Right lobe of liver (tissue), 6 donors: ENCODE results near the gene STEAP1B. TPM values are rescaled to one million over a fixed set of nuclear protein-coding genes. Genes with fewer than 3 reads are reported as not detected.
"Not testable (repeated sequence)": the region's sequence is repeated elsewhere in the genome, so short reads cannot be mapped to it uniquely, and the experiment has no call there.

Source experiments
- ATAC-seq, 4 donors: fragments of 200-7000 bp; cut with Tn5 transposase; one replicate each; pipeline ENCODE4 v1.9.1; 2020; ENCODE audit warnings: mild to moderate bottlenecking in 4 of 4, moderate library complexity in 4 of 4
- DNase-seq, 3 donors: peaks; one replicate each; pipeline ENCODE4 v3.0.0-alpha.2; 2020
- H3K27ac ChIP-seq, 3 donors: fragments of 200-600 bp; one replicate each; pipeline ENCODE4 v1.8.0; 2022
- H3K27me3 ChIP-seq, 2 donors: fragments of 200-600 bp; one replicate each; pipeline ENCODE4 v1.8.0; 2022
- H3K36me3 ChIP-seq, 4 donors: fragments of 200-600 bp; sonication (generic) in 1 of 4; one replicate each; pipeline versions ENCODE4 v1.5.1 to v1.8.0; 2017 to 2022; ENCODE audit warnings: control low read depth in 1 of 4
- H3K4me1 ChIP-seq, 4 donors: fragments of 200-600 bp; sonication (generic) in 1 of 4; one replicate each; pipeline versions ENCODE4 v1.5.1 to v1.8.0; 2017 to 2022; ENCODE audit warnings: control low read depth in 1 of 4
- H3K4me3 ChIP-seq, 3 donors: fragments of 200-600 bp; one replicate each; pipeline ENCODE4 v1.8.0; 2022
- H3K9me3 ChIP-seq, 4 donors: fragments of 200-600 bp; sonication (generic) in 1 of 4; one replicate each; pipeline versions ENCODE4 v1.5.1 to v1.8.0; 2017 to 2022; ENCODE audit warnings: control low read depth in 1 of 4
- CTCF ChIP-seq, 4 donors: fragments of 200-600 bp in 3 of 4; fragments of 450-650 bp in 1 of 4; IDR thresholded peaks; one replicate each; pipeline versions ENCODE4 v1.5.1 to v1.8.0; 2016 to 2022; ENCODE audit warnings: antibody characterized with exemption in 4 of 4, mild to moderate bottlenecking in 2 of 4
- POLR2A ChIP-seq: fragments of 450-650 bp; IDR thresholded peaks from one replicate; pipeline ENCODE4 v1.6.1; 2017; ENCODE audit warnings: antibody characterized with exemption, mild to moderate bottlenecking
- WGBS: methylation state at CpG from one replicate; pipeline ENCODE4 v1.1.6; 2018; ENCODE audit warnings: low coverage, low lambda C conversion rate; ENCODE audit not compliant: insufficient coverage; ENCODE audit errors: missing lambda C conversion rate; 5-methylcytosine and 5-hydroxymethylcytosine counted together
- intact Hi-C, 2 donors: fragments of 100-400 bp; cut with DNase I; formaldehyde crosslinking; loops; one replicate each; pipeline versions ENCODE4 v1.11.2 to v1.14.1; 2022
- total RNA-seq, 6 experiments: library from RNA; depleted of rRNA in 2 of 6; stranded (reverse); fragments of >200 nt in 2 of 6; fragmentation: NEBNext Ultra II Directional in 3 of 6; extraction: Animal tissue kit (Norgen Biotek cat#: 25700) in 3 of 6; gene quantifications; one replicate each; pipeline versions ENCODE4 v1.1.0 to v1.2.4, GENCODE V29; 2016 to 2023
- donor health status: DM: no; HTN: yes; CAD: no.
- donor health status: DM: no; HTN: no; CAD: no.
- donor health status: DM: no; HTN: no; CAD: no.
- donor health status: DM: no; HTN: yes; CAD: no.
- donor health status: DM: no; HTN: yes; CAD: no.

STEAP1B gene
- total RNA-seq, 6 experiments from 2014 or later: 0.25 to 0.60 TPM; not detected in 4

- H3K4me3 ChIP-seq: no peak overlapping the region
- WGBS: 78% methylated on average over 6 of the region's 6 CpGs
- no peaks in the 10 kb centered on the region for H3K9me3 ChIP-seq
- H3K27me3 ChIP-seq: no peaks in the 10 kb centered on the region
- DNase-seq (no peak), ATAC-seq (no peak)
- intact Hi-C loops: no loop called here
- H3K36me3 ChIP-seq: no peaks in the 10 kb centered on the region
- no peak overlapping the region for H3K27ac ChIP-seq
- no peaks in the 10 kb centered on the region for H3K4me1 ChIP-seq
- no peak for TF ChIP-seq POLR2A
- TF ChIP-seq CTCF (IDR thresholded peaks at IDR 0.05): no peak
These were observed 41.8 kb upstream of the STEAP1B start for GRCh38 chr7:22541789-22542188.

GRCh38 chr7:22528537-22528936 is 28.5 kb upstream of the STEAP1B start:
- H3K27me3 ChIP-seq, H3K4me1 ChIP-seq, intact Hi-C loops, DNase-seq, H3K36me3 ChIP-seq, ATAC-seq, H3K9me3 ChIP-seq, H3K4me3 ChIP-seq, H3K27ac ChIP-seq: not testable (repeated sequence)
- no CpG with 5 or more reads among the region's 14 CpGs for WGBS

GRCh38 chr7:22524353-22524947 is 24.5 kb upstream of the STEAP1B start:
- DNase-seq, H3K27me3 ChIP-seq, H3K36me3 ChIP-seq, H3K4me3 ChIP-seq, intact Hi-C loops, H3K27ac ChIP-seq, H3K4me1 ChIP-seq, ATAC-seq, H3K9me3 ChIP-seq: not testable (repeated sequence)
- 23% methylated on average over 4 of the region's 5 CpGs for WGBS

GRCh38 chr7:22523478-22524352 is 23.7 kb upstream of the STEAP1B start:
- H3K9me3 ChIP-seq, H3K4me3 ChIP-seq, DNase-seq, H3K36me3 ChIP-seq, H3K27ac ChIP-seq, H3K27me3 ChIP-seq, intact Hi-C loops, H3K4me1 ChIP-seq: not testable (repeated sequence)
- peak in 3 of 4 donors; percentile 11 to 28 (median 24) for TF ChIP-seq CTCF (IDR thresholded peaks at IDR 0.05)
- 35% methylated on average over 16 of the region's 16 CpGs for WGBS
- ATAC-seq: peak in 3 of 4 donors; percentile 39 to 75 (median 57)

- H3K36me3 ChIP-seq, intact Hi-C loops, H3K27ac ChIP-seq, H3K4me1 ChIP-seq, DNase-seq, H3K4me3 ChIP-seq, ATAC-seq, H3K9me3 ChIP-seq, H3K27me3 ChIP-seq: not testable (repeated sequence)
- WGBS: 100% methylated on average over 1 of the region's 1 CpG
These were observed 19.6 kb upstream of the STEAP1B start for GRCh38 chr7:22519560-22519959.

GRCh38 chr7:22516950-22517349 is 17.0 kb upstream of the STEAP1B start:
- H3K36me3 ChIP-seq, H3K27ac ChIP-seq, H3K9me3 ChIP-seq, H3K27me3 ChIP-seq, intact Hi-C loops, DNase-seq, H3K4me1 ChIP-seq, H3K4me3 ChIP-seq, ATAC-seq: not testable (repeated sequence)
- 60% methylated on average over 2 of the region's 4 CpGs for WGBS

- H3K36me3 ChIP-seq, ATAC-seq, H3K4me1 ChIP-seq, H3K4me3 ChIP-seq, DNase-seq, intact Hi-C loops, H3K9me3 ChIP-seq, H3K27me3 ChIP-seq, H3K27ac ChIP-seq: not testable (repeated sequence)
- 60% methylated on average over 1 of the region's 1 CpG for WGBS
These were observed 15.0 kb upstream of the STEAP1B start for GRCh38 chr7:22514963-22515362.

GRCh38 chr7:22507320-22507719 is 7.3 kb upstream of the STEAP1B start:
- H3K27ac ChIP-seq, H3K4me1 ChIP-seq, intact Hi-C loops, ATAC-seq, H3K4me3 ChIP-seq, DNase-seq, H3K9me3 ChIP-seq, H3K36me3 ChIP-seq, H3K27me3 ChIP-seq: not testable (repeated sequence)
- no CpG with 5 or more reads among the region's 3 CpGs for WGBS

- H3K27me3 ChIP-seq, H3K36me3 ChIP-seq, H3K4me1 ChIP-seq, intact Hi-C loops, H3K27ac ChIP-seq, H3K4me3 ChIP-seq, H3K9me3 ChIP-seq, DNase-seq: not testable (repeated sequence)
- ATAC-seq: peak in 1 of 4 donors; percentile 26
- 72% methylated on average over 2 of the region's 9 CpGs for WGBS
These were observed 6.5 kb upstream of the STEAP1B start for GRCh38 chr7:22506316-22507020.
